ENCODE measurements around the gene DIP2B.
"Not testable (repeated sequence)": the region's sequence is repeated elsewhere in the genome, so short reads cannot be mapped to it uniquely, and the experiment has no call there.

The DIP2B gene

GRCh38 chr12:50666023-50666422, 161.2 kb downstream of the DIP2B start:
- Histone ChIP-seq H3K36me3 (ENCODE audit: insufficient read depth, insufficient read length, low read length) (peaks cover 8% of the 10 kb centered on the region), H3K27me3 (ENCODE audit: insufficient read depth, insufficient read length) (no peaks in the 10 kb centered on the region), H3K9me3 (ENCODE audit: insufficient read depth, low read length) (no peaks in the 10 kb centered on the region), H3K4me3 (ENCODE audit: insufficient read length, low read depth) (no peak overlapping the region), H3K4me1 (ENCODE audit: insufficient read depth, insufficient read length) (peaks cover 3% of the 10 kb centered on the region), H3K9ac (ENCODE audit: insufficient read length, low read depth) (no peak overlapping the region)
- TF ChIP-seq SUZ12 (IDR thresholded peaks at IDR 0.05; ENCODE audit: extremely low read depth, insufficient read depth, insufficient read length) (no peak), YY1 (IDR thresholded peaks at IDR 0.05; ENCODE audit: insufficient read depth, insufficient read length) (no peak), ZNF274 (IDR thresholded peaks at IDR 0.05; ENCODE audit: low read depth, low read length) (no peak)
- no peak for DNase-seq (ENCODE audit: low read depth, low spot score)

GRCh38 chr12:50672158-50672557, 167.4 kb downstream of the DIP2B start:
- no peaks in the 10 kb centered on the region for H3K4me1 ChIP-seq (ENCODE audit: insufficient read depth, insufficient read length)
- no peak overlapping the region for H3K9ac ChIP-seq (ENCODE audit: insufficient read length, low read depth)
- H3K4me3 ChIP-seq (ENCODE audit: insufficient read length, low read depth), result no peak overlapping the region
- H3K9me3 ChIP-seq (ENCODE audit: insufficient read depth, low read length), result no peaks in the 10 kb centered on the region
- no peaks in the 10 kb centered on the region for H3K27me3 ChIP-seq (ENCODE audit: insufficient read depth, insufficient read length)
- TF ChIP-seq SUZ12 (IDR thresholded peaks at IDR 0.05; ENCODE audit: extremely low read depth, insufficient read depth, insufficient read length), result no peak
- TF ChIP-seq ZNF274 (IDR thresholded peaks at IDR 0.05; ENCODE audit: low read depth, low read length), result no peak
- TF ChIP-seq YY1 (IDR thresholded peaks at IDR 0.05; ENCODE audit: insufficient read depth, insufficient read length), result no peak
- no peak for DNase-seq (ENCODE audit: low read depth, low spot score)
- H3K36me3 ChIP-seq (ENCODE audit: insufficient read depth, insufficient read length, low read length), result peaks cover 41% of the 10 kb centered on the region

- Histone ChIP-seq H3K9ac (ENCODE audit: insufficient read length, low read depth) (no peak overlapping the region), H3K9me3 (ENCODE audit: insufficient read depth, low read length) (no peaks in the 10 kb centered on the region), H3K4me3 (ENCODE audit: insufficient read length, low read depth) (no peak overlapping the region), H3K4me1 (ENCODE audit: insufficient read depth, insufficient read length) (no peaks in the 10 kb centered on the region), H3K36me3 (ENCODE audit: insufficient read depth, insufficient read length, low read length) (peaks cover 45% of the 10 kb centered on the region), H3K27me3 (ENCODE audit: insufficient read depth, insufficient read length) (no peaks in the 10 kb centered on the region)
- TF ChIP-seq YY1 (IDR thresholded peaks at IDR 0.05; ENCODE audit: insufficient read depth, insufficient read length) (no peak), ZNF274 (IDR thresholded peaks at IDR 0.05; ENCODE audit: low read depth, low read length) (no peak), SUZ12 (IDR thresholded peaks at IDR 0.05; ENCODE audit: extremely low read depth, insufficient read depth, insufficient read length) (no peak)
- DNase-seq (ENCODE audit: low read depth, low spot score), result no peak
These were observed 172.0 kb downstream of the DIP2B start for GRCh38 chr12:50676756-50677155.

GRCh38 chr12:50677858-50678257, 173.1 kb downstream of the DIP2B start:
- H3K4me1 ChIP-seq (ENCODE audit: insufficient read depth, insufficient read length), result no peaks in the 10 kb centered on the region
- no peak for TF ChIP-seq ZNF274 (IDR thresholded peaks at IDR 0.05; ENCODE audit: low read depth, low read length)
- TF ChIP-seq YY1 (IDR thresholded peaks at IDR 0.05; ENCODE audit: insufficient read depth, insufficient read length), result no peak
- no peak for TF ChIP-seq SUZ12 (IDR thresholded peaks at IDR 0.05; ENCODE audit: extremely low read depth, insufficient read depth, insufficient read length)
- H3K36me3 ChIP-seq (ENCODE audit: insufficient read depth, insufficient read length, low read length), result peaks cover 42% of the 10 kb centered on the region
- no peak overlapping the region for H3K9ac ChIP-seq (ENCODE audit: insufficient read length, low read depth)
- no peak overlapping the region for H3K4me3 ChIP-seq (ENCODE audit: insufficient read length, low read depth)
- no peak for DNase-seq (ENCODE audit: low read depth, low spot score)
- H3K27me3 ChIP-seq (ENCODE audit: insufficient read depth, insufficient read length), result no peaks in the 10 kb centered on the region
- no peaks in the 10 kb centered on the region for H3K9me3 ChIP-seq (ENCODE audit: insufficient read depth, low read length)

- H3K4me3 ChIP-seq (ENCODE audit: insufficient read length, low read depth), result no peak overlapping the region
- H3K9me3 ChIP-seq (ENCODE audit: insufficient read depth, low read length), result no peaks in the 10 kb centered on the region
- H3K27me3 ChIP-seq (ENCODE audit: insufficient read depth, insufficient read length), result no peaks in the 10 kb centered on the region
- no peaks in the 10 kb centered on the region for H3K4me1 ChIP-seq (ENCODE audit: insufficient read depth, insufficient read length)
- no peak overlapping the region for H3K9ac ChIP-seq (ENCODE audit: insufficient read length, low read depth)
- DNase-seq (ENCODE audit: low read depth, low spot score), result no peak
- TF ChIP-seq ZNF274 (IDR thresholded peaks at IDR 0.05; ENCODE audit: low read depth, low read length), result no peak
- TF ChIP-seq YY1 (IDR thresholded peaks at IDR 0.05; ENCODE audit: insufficient read depth, insufficient read length), result no peak
- TF ChIP-seq SUZ12 (IDR thresholded peaks at IDR 0.05; ENCODE audit: extremely low read depth, insufficient read depth, insufficient read length), result no peak
- peaks cover 47% of the 10 kb centered on the region for H3K36me3 ChIP-seq (ENCODE audit: insufficient read depth, insufficient read length, low read length)
These were observed 174.0 kb downstream of the DIP2B start for GRCh38 chr12:50678650-50679365.

- Histone ChIP-seq H3K27me3 (ENCODE audit: insufficient read depth, insufficient read length) (no peaks in the 10 kb centered on the region), H3K4me3 (ENCODE audit: insufficient read length, low read depth) (no peak overlapping the region), H3K4me1 (ENCODE audit: insufficient read depth, insufficient read length) (no peaks in the 10 kb centered on the region), H3K9me3 (ENCODE audit: insufficient read depth, low read length) (no peaks in the 10 kb centered on the region), H3K36me3 (ENCODE audit: insufficient read depth, insufficient read length, low read length) (peaks cover 46% of the 10 kb centered on the region), H3K9ac (ENCODE audit: insufficient read length, low read depth) (no peak overlapping the region)
- DNase-seq (ENCODE audit: low read depth, low spot score), result no peak
- no peak for TF ChIP-seq SUZ12 (IDR thresholded peaks at IDR 0.05; ENCODE audit: extremely low read depth, insufficient read depth, insufficient read length)
- no peak for TF ChIP-seq YY1 (IDR thresholded peaks at IDR 0.05; ENCODE audit: insufficient read depth, insufficient read length)
- TF ChIP-seq ZNF274 (IDR thresholded peaks at IDR 0.05; ENCODE audit: low read depth, low read length), result no peak
These were observed 174.8 kb downstream of the DIP2B start for GRCh38 chr12:50679612-50680011.

GRCh38 chr12:50681064-50681463, 176.3 kb downstream of the DIP2B start:
- not testable (repeated sequence) for H3K9me3 ChIP-seq (ENCODE audit: insufficient read depth, low read length); DNase-seq (ENCODE audit: low read depth, low spot score); H3K4me3 ChIP-seq (ENCODE audit: insufficient read length, low read depth); H3K4me1 ChIP-seq (ENCODE audit: insufficient read depth, insufficient read length); H3K9ac ChIP-seq (ENCODE audit: insufficient read length, low read depth); H3K27me3 ChIP-seq (ENCODE audit: insufficient read depth, insufficient read length)
- peaks cover 38% of the 10 kb centered on the region for H3K36me3 ChIP-seq (ENCODE audit: insufficient read depth, insufficient read length, low read length)
